GM12892 (cell line): ENCODE data around the gene ASTN2.

Experiments
- POLR2A ChIP-seq: IDR thresholded peaks from 2 replicates; pipeline ENCODE4 v1.6.1; 2011; ENCODE audit warnings: low read depth, low read length, control low read depth
- POLR2AphosphoS5 ChIP-seq: IDR thresholded peaks from 2 replicates; pipeline ENCODE4 v1.6.1; 2011; ENCODE audit warnings: low read depth, low read length, control low read depth
- TAF1 ChIP-seq: IDR thresholded peaks from 2 replicates; pipeline ENCODE4 v1.6.1; 2011; ENCODE audit warnings: low read depth, mild to moderate bottlenecking, control low read depth, low read length, borderline replicate concordance

DNA sequence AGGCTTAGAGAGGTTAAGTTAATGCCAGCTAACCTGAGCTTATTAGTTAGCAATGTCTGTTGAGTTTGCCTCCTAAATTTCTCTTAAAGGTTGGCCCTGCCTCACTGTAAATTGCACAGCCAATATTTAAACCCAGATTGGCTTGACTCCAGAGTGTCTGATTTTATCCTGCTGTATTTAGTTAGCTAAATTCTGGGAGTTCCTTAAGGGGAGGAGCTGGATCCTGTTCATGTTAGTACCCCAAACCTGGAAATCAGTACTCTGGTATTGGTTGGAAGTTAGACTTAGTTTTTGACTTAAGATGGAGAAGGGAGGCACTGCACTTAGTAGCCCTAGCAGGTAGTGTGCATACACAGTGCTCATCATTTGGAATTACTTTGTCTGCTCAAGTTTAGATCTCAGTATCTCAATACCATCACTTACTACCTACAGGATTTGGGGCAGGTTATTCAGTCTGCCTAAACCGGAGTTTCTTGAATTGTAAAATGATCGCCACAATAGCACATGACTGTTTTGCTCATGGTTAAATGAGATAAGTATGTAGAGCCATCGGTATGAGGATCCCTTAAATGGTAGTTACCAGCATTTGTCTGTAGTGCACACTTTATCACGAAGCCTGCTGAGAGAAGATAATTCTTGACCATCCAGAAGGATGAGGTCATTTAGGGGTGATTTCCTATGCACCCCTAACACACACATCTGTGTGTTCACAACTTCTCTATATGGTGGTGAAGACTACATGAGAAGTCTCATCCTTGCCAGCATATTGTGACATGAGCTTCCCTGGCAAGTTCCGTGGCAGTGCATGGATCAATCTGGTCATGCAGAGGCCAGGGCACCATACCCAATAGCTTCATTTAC, 992.5 kb downstream of the ASTN2 start:
- TF ChIP-seq TAF1, result no peak
- no peak for TF ChIP-seq POLR2AphosphoS5
- no peak for TF ChIP-seq POLR2A
